ENCODE data around the gene DPH3.

DNA sequence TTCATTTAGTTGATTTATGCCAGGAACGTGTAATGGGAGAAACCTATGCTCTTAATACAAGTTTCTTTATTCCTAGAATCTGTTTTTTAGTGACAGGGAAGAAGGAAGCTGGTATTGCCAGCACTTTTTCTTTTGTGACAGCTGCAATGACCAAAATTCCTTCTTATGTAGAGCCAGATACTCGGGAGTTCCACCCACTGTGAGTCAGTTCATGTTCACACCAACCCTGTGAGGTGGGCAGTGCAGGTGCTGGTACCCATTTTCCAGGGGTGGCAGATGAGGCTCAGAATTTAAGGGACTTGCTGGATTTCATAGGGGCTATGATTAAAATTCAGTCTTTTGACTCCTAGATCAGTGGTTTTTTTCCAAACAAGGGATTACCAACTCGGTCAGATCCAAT, 35.0 kb upstream of the DPH3 start:
- TF ChIP-seq TAF1 (IDR thresholded peaks at IDR 0.05; ENCODE audit: low read depth, low read length) (no peak), POLR2A (IDR thresholded peaks at IDR 0.05; ENCODE audit: low read depth, low read length) (no peak), POLR2AphosphoS5 (IDR thresholded peaks at IDR 0.05; ENCODE audit: low read depth, low read length) (no peak), SPI1 (IDR thresholded peaks at IDR 0.05; ENCODE audit: low read depth, low read length) (no peak)

All from GM12891 (cell line).